ENCODE results near the gene MRTO4.
"Not testable (repeated sequence)": the region's sequence is repeated elsewhere in the genome, so short reads cannot be mapped to it uniquely, and the experiment has no call there.

Gene MRTO4

DNA sequence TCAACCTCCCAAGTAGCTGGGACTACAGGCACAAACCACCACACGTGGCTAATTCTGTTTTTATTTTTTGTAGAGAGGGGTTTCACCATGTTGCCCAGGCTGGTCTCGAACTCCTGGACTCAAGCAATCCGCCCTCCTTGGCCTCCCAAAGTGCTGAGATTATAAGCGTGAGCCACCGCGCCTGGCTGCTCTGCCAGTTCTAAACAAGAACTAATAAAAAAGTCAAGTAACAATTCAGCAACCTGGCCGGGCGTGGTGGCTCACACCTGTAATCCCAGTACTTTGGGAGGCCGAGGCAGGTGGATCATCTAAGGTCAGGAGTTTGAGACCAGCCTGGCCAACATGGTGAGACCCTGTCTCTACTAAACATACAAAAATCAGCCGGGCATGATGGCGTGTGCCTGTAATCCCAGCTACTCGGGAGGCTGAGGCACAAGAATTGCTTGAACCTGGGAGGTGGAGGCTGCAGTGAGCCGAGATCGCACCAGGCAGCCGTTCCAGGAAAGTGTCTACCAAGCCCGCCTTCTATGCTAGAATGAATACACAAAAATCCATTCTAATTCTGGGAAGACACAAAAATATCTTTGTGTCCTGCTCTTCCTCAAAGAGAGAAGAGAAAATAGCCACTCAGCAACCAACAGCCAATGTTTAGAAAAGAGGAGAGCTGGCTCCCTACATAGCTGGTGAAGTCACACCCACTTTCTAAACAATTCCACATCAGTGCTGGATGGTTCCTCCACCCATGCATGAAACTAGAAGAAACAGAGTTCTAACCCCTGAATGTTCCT lies 19.7 kb upstream of the MRTO4 start:
- not testable (repeated sequence) for H3K9me3 ChIP-seq (ENCODE audit: low read length); H3K27me3 ChIP-seq (ENCODE audit: control insufficient read depth in 1 of 2, insufficient read depth in 2 of 2, low read length in 2 of 2); H3K4me3 ChIP-seq (ENCODE audit: low read depth in 1 of 2, low read length in 2 of 2); H3K9ac ChIP-seq (ENCODE audit: low read length)
- Histone ChIP-seq H3K27ac (ENCODE audit: low read depth, low read length) (peak overlapping the region; percentile 16), H3K4me1 (ENCODE audit: insufficient read depth, low read length) (peaks cover 34% of the 10 kb centered on the region), H3K36me3 (ENCODE audit: insufficient read depth, low read length) (peaks cover 43% of the 10 kb centered on the region)

DNA sequence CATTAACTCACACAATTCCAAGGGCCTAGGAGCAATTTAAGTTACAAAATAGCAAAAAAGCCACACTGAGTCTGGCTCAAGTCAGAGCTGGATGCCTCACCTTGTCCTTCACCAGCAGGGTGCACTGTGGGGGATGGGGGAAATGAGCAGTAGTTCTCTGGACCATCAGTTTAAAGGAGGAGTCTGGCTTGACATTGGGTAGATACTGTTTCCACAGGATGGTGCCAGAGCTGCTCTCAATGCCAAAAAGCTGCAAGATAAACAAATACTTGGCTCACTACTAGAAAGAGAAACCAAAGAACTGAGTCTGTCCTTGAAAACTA lies 19.1 kb upstream of the MRTO4 start:
- Histone ChIP-seq H3K36me3 (ENCODE audit: insufficient read depth, low read length) (peaks cover 44% of the 10 kb centered on the region), H3K27ac (ENCODE audit: low read depth, low read length) (peak overlapping the region; percentile 77), H3K4me1 (ENCODE audit: insufficient read depth, low read length) (peaks cover 34% of the 10 kb centered on the region), H3K9ac (ENCODE audit: low read length) (no peak overlapping the region), H3K9me3 (ENCODE audit: low read length) (no peaks in the 10 kb centered on the region), H3K4me3 (ENCODE audit: low read depth in 1 of 2, low read length in 2 of 2) (no peak overlapping the region), H3K27me3 (ENCODE audit: control insufficient read depth in 1 of 2, insufficient read depth in 2 of 2, low read length in 2 of 2) (no peaks in the 10 kb centered on the region)

GRCh38 chr1:19234224-19234623 lies 17.4 kb upstream of the MRTO4 start:
- Histone ChIP-seq H3K36me3 (ENCODE audit: insufficient read depth, low read length) (peaks cover 62% of the 10 kb centered on the region), H3K9ac (ENCODE audit: low read length) (no peak overlapping the region)

DNA sequence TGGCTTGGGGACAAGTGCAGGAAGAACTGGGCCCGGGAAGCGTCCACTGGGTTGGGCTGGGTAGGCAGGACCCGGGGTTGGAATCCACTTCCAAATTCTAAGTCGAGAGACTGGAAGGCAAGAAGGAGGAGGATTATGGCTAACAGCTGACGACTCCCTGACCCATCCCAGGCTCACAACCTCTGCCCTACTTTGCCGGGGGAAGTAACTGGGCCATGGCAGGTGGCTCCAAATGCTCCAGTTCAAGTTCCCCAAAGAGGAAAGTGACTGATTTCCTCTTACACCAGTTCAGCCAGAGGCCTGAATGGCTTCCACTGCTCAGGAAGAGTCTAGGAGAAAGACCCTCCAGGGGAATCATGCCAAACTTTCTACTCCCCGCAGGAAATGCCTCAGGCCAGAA lies 11.7 kb upstream of the MRTO4 start:
- Histone ChIP-seq H3K9ac (ENCODE audit: low read length) (no peak overlapping the region), H3K9me3 (ENCODE audit: low read length) (no peaks in the 10 kb centered on the region), H3K4me3 (ENCODE audit: low read depth in 1 of 2, low read length in 2 of 2) (no peak overlapping the region), H3K36me3 (ENCODE audit: insufficient read depth, low read length) (peaks cover 84% of the 10 kb centered on the region), H3K4me1 (ENCODE audit: insufficient read depth, low read length) (peaks cover 7% of the 10 kb centered on the region), H3K27ac (ENCODE audit: low read depth, low read length) (no peak overlapping the region), H3K27me3 (ENCODE audit: control insufficient read depth in 1 of 2, insufficient read depth in 2 of 2, low read length in 2 of 2) (no peaks in the 10 kb centered on the region)

More at GRCh38 chr1:19234224-19234623, 17.4 kb upstream of the MRTO4 start:
- Histone ChIP-seq H3K4me1 (ENCODE audit: insufficient read depth, low read length) (peaks cover 34% of the 10 kb centered on the region), H3K27me3 (ENCODE audit: control insufficient read depth in 1 of 2, insufficient read depth in 2 of 2, low read length in 2 of 2) (no peaks in the 10 kb centered on the region), H3K27ac (ENCODE audit: low read depth, low read length) (no peak overlapping the region), H3K4me3 (ENCODE audit: low read depth in 1 of 2, low read length in 2 of 2) (no peak overlapping the region), H3K9me3 (ENCODE audit: low read length) (no peaks in the 10 kb centered on the region)

GRCh38 chr1:19240673-19241538 lies 10.7 kb upstream of the MRTO4 start:
- H3K9me3 ChIP-seq (ENCODE audit: low read length) = no peaks in the 10 kb centered on the region
- H3K4me1 ChIP-seq (ENCODE audit: insufficient read depth, low read length) = peaks cover 7% of the 10 kb centered on the region
- H3K9ac ChIP-seq (ENCODE audit: low read length) = peak overlapping the region; percentile 70
- H3K4me3 ChIP-seq (ENCODE audit: low read depth in 1 of 2, low read length in 2 of 2) = no peak overlapping the region
- H3K27me3 ChIP-seq (ENCODE audit: control insufficient read depth in 1 of 2, insufficient read depth in 2 of 2, low read length in 2 of 2) = no peaks in the 10 kb centered on the region
- peaks cover 81% of the 10 kb centered on the region for H3K36me3 ChIP-seq (ENCODE audit: insufficient read depth, low read length)
- peak overlapping the region; percentile 27 for H3K27ac ChIP-seq (ENCODE audit: low read depth, low read length)

DNA sequence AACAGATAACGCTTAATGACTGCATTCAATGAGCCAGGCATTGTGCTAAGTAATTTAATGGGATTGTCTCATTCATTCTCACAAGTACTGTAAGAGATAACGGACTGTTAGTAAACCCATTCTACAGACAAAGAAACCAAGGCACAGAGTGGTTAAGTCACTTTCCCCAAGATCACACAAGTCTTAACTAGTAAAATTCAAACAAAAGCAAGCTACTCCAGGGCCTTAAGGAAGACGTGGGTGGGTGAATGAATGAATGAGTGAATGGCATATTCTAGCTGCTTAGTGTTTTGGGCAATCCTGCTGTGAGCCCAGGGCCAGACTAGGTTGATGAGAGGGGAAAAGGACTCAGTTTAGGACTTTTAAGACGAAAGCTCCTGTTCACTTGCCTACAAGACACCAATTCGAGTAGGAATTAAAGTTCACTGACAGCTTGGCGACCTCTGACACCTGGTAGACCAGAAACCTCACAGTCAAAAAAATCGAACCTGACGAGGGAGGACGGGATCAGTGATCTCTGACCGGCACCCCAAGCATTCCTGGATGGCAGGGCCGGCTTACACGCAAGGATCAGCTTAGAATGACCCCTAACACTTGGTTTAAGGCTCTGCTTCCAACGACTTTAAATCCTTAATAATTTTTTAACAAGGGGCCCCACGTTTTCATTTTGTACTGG lies 838 bp upstream of the MRTO4 start:
- Histone ChIP-seq H3K36me3 (ENCODE audit: insufficient read depth, low read length) (peaks cover 3% of the 10 kb centered on the region), H3K4me3 (ENCODE audit: low read depth in 1 of 2, low read length in 2 of 2) (peak overlapping the region; percentile 84 to 90), H3K27me3 (ENCODE audit: control insufficient read depth in 1 of 2, insufficient read depth in 2 of 2, low read length in 2 of 2) (no peaks in the 10 kb centered on the region), H3K9ac (ENCODE audit: low read length) (peak overlapping the region; percentile 72), H3K27ac (ENCODE audit: low read depth, low read length) (peak overlapping the region; percentile 90), H3K4me1 (ENCODE audit: insufficient read depth, low read length) (peaks cover 22% of the 10 kb centered on the region), H3K9me3 (ENCODE audit: low read length) (no peaks in the 10 kb centered on the region)

DNA sequence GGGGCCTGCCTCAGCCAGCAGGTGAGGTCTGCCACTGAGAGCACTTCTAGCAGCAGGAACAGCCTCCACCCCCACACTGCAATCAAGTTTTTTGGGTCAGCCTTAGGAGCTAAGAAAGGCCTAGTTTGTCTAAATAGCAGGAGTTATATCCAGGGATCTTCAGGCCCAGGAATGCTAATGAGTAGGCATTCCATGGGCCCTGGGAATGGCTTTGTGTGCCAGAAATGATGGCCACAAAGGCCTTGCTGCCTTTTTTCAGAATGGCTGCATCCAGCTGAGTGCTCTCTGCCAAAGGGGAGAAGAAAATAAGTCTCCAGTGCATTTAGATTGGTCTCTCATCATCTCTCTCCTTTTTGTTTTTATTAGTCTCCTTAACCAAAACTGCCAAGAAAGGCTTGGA lies 2.8 kb downstream of the MRTO4 start:
- H3K27me3 ChIP-seq (ENCODE audit: control insufficient read depth in 1 of 2, insufficient read depth in 2 of 2, low read length in 2 of 2) = no peaks in the 10 kb centered on the region
- no peak overlapping the region for H3K27ac ChIP-seq (ENCODE audit: low read depth, low read length)
- no peak overlapping the region for H3K9ac ChIP-seq (ENCODE audit: low read length)
- no peak overlapping the region for H3K4me3 ChIP-seq (ENCODE audit: low read depth in 1 of 2, low read length in 2 of 2)
- H3K36me3 ChIP-seq (ENCODE audit: insufficient read depth, low read length) = peaks cover 34% of the 10 kb centered on the region
- peaks cover 22% of the 10 kb centered on the region for H3K4me1 ChIP-seq (ENCODE audit: insufficient read depth, low read length)
- no peaks in the 10 kb centered on the region for H3K9me3 ChIP-seq (ENCODE audit: low read length)

GRCh38 chr1:19255288-19255687 lies 3.7 kb downstream of the MRTO4 start:
- H3K4me3 ChIP-seq (ENCODE audit: low read depth in 1 of 2, low read length in 2 of 2) = no peak overlapping the region
- H3K9me3 ChIP-seq (ENCODE audit: low read length) = no peaks in the 10 kb centered on the region
- peaks cover 37% of the 10 kb centered on the region for H3K36me3 ChIP-seq (ENCODE audit: insufficient read depth, low read length)
- no peak overlapping the region for H3K27ac ChIP-seq (ENCODE audit: low read depth, low read length)
- H3K27me3 ChIP-seq (ENCODE audit: control insufficient read depth in 1 of 2, insufficient read depth in 2 of 2, low read length in 2 of 2) = no peaks in the 10 kb centered on the region
- no peak overlapping the region for H3K9ac ChIP-seq (ENCODE audit: low read length)
- peaks cover 20% of the 10 kb centered on the region for H3K4me1 ChIP-seq (ENCODE audit: insufficient read depth, low read length)

GRCh38 chr1:19256301-19256700 lies 4.7 kb downstream of the MRTO4 start:
- H3K4me3 ChIP-seq (ENCODE audit: low read depth in 1 of 2, low read length in 2 of 2); H3K9ac ChIP-seq (ENCODE audit: low read length); H3K27ac ChIP-seq (ENCODE audit: low read depth, low read length); H3K9me3 ChIP-seq (ENCODE audit: low read length); H3K27me3 ChIP-seq (ENCODE audit: control insufficient read depth in 1 of 2, insufficient read depth in 2 of 2, low read length in 2 of 2): not testable (repeated sequence)
- H3K4me1 ChIP-seq (ENCODE audit: insufficient read depth, low read length) = peaks cover 12% of the 10 kb centered on the region
- H3K36me3 ChIP-seq (ENCODE audit: insufficient read depth, low read length) = peaks cover 37% of the 10 kb centered on the region

DNA sequence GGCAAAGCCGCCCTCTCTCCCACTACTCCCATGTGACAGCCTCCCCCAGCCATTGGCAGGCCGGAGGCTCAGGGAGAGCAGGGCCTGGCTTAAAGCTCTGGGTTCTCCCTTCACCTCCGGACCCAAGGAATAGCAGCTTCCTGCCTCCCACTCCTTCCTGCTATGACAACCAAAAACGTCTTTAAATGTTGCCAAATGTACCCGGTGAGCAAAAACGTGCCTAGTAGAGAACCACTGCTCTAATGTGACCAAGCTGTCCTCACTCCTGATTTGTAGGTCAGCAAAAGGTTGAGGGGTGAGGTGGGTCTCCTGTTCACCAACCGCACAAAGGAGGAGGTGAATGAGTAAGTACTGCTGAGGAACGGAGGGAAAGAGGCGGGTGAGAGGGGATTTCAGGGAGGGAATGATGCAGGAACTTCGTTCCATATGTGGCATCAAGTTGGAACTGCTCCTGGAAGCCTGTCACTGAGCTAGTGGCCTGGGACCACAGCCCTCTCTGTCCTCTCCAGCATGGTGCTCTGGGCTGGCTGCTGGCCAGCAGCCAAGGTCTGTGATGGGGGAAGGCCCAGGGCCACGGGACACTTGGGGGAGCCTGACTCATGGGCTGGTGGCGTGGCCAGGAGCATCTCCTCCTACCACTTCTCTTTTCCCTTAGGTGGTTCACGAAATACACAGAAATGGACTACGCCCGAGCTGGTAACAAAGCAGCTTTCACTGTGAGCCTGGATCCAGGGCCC lies 5.7 kb downstream of the MRTO4 start:
- no peak overlapping the region for H3K9ac ChIP-seq (ENCODE audit: low read length)
- no peaks in the 10 kb centered on the region for H3K9me3 ChIP-seq (ENCODE audit: low read length)
- H3K27ac ChIP-seq (ENCODE audit: low read depth, low read length) = no peak overlapping the region
- H3K4me1 ChIP-seq (ENCODE audit: insufficient read depth, low read length) = peaks cover 12% of the 10 kb centered on the region
- no peak overlapping the region for H3K4me3 ChIP-seq (ENCODE audit: low read depth in 1 of 2, low read length in 2 of 2)
- no peaks in the 10 kb centered on the region for H3K27me3 ChIP-seq (ENCODE audit: control insufficient read depth in 1 of 2, insufficient read depth in 2 of 2, low read length in 2 of 2)
- peaks cover 37% of the 10 kb centered on the region for H3K36me3 ChIP-seq (ENCODE audit: insufficient read depth, low read length)

- Histone ChIP-seq H3K9me3 (ENCODE audit: low read length) (no peaks in the 10 kb centered on the region), H3K9ac (ENCODE audit: low read length) (no peak overlapping the region), H3K36me3 (ENCODE audit: insufficient read depth, low read length) (peaks cover 37% of the 10 kb centered on the region), H3K27me3 (ENCODE audit: control insufficient read depth in 1 of 2, insufficient read depth in 2 of 2, low read length in 2 of 2) (no peaks in the 10 kb centered on the region), H3K27ac (ENCODE audit: low read depth, low read length) (no peak overlapping the region), H3K4me3 (ENCODE audit: low read depth in 1 of 2, low read length in 2 of 2) (no peak overlapping the region), H3K4me1 (ENCODE audit: insufficient read depth, low read length) (peaks cover 3% of the 10 kb centered on the region)
These were observed 6.7 kb downstream of the MRTO4 start for GRCh38 chr1:19258353-19258752.
